Measurements from ENCODE around the gene CEACAM18. TPM values are rescaled to one million over a fixed set of nuclear protein-coding genes. Genes with fewer than 3 reads are reported as not detected.

CEACAM18 gene
- total RNA-seq, 1 donor from 2014 or later: not detected

DNA sequence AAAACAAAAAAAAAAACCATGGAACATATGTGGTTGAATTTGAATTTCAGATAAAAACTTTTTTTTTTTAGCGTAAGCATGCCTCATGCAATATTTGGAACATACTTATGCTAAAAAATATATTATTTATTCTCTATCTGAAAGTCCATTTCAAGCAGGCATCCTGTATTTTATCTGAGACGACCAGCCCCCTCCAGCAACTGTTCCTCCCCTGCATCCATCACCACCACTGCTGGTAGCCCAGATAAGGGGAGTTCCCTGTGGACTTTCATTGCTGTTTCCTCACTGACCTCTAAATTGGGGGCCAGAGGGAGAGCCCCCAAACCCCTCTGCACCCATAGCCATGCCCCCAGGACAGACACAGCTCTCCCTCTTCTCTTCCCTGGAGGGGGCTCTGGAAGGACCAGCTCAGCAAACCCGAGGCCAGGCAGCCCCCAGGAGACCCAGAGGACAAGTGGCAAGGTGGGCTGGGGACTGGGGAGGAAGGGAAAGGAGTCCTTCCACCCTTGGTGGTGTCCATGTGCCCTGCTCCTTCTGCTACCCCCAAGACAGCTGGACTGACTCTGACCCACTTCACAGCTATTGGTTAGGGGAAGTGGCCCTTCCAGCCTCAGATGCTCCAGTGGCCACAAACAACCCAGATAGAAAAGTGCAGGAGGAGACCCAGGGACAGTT lies 29.9 kb downstream of the CEACAM18 start:
- Histone ChIP-seq H3K27me3 (no peaks in the 10 kb centered on the region), H3K27ac (no peak overlapping the region), H3K36me3 (no peaks in the 10 kb centered on the region), H3K9me3 (no peaks in the 10 kb centered on the region), H3K4me3 (no peak overlapping the region), H3K4me1 (no peaks in the 10 kb centered on the region)
- no peak for DNase-seq (ENCODE audit: extremely low spot score in 2 of 2)
- no peak for TF ChIP-seq POLR2A (IDR thresholded peaks at IDR 0.05)
- TF ChIP-seq CTCF (IDR thresholded peaks at IDR 0.05): no peak
- intact Hi-C loops (cut with DNase I): no loop called here

GRCh38 chr19:51509823-51510660 lies 31.7 kb downstream of the CEACAM18 start:
- DNase-seq (ENCODE audit: extremely low spot score in 2 of 2): peak in 1 of 2 donors; percentile 37
- no peaks in the 10 kb centered on the region for H3K4me1 ChIP-seq
- TF ChIP-seq POLR2AphosphoS5 (IDR thresholded peaks at IDR 0.05; ENCODE audit: insufficient read depth in 1 of 2, low read depth in 1 of 2): no peak
- TF ChIP-seq POLR2A (IDR thresholded peaks at IDR 0.05): no peak
- no peak for TF ChIP-seq CTCF (IDR thresholded peaks at IDR 0.05)

DNA sequence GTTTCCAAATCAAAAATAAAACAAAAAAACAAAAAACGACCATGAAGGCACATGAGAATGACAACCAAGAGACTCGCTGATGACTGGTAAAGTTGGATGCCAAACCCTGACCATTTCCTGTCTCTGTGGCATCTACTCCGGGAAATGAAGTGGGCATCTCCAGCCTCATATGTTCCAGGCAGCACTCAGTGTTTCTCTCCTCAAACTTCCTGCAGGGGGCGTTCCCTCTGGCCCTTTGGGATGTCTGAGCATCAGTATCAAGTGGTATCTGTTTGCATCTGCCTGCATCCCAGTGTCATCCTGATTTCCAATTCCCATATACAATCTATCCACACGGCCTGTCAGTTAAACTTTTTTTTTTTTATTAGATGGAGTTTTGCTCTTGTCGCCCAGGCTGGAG lies 33.0 kb downstream of the CEACAM18 start:
- TF ChIP-seq POLR2AphosphoS5 (IDR thresholded peaks at IDR 0.05; ENCODE audit: insufficient read depth in 1 of 2, low read depth in 1 of 2): no peak
- TF ChIP-seq POLR2A (IDR thresholded peaks at IDR 0.05): no peak
- no peak for TF ChIP-seq CTCF (IDR thresholded peaks at IDR 0.05)
- peak in 1 of 2 donors; percentile 27 for DNase-seq (ENCODE audit: extremely low spot score in 2 of 2)
- Histone ChIP-seq H3K9me3 (no peaks in the 10 kb centered on the region), H3K27me3 (no peaks in the 10 kb centered on the region), H3K36me3 (no peaks in the 10 kb centered on the region), H3K27ac (no peak overlapping the region), H3K4me1 (no peaks in the 10 kb centered on the region), H3K4me3 (no peak overlapping the region)
- intact Hi-C loops (cut with DNase I): no loop called here

More at GRCh38 chr19:51509823-51510660, 31.7 kb downstream of the CEACAM18 start:
- Histone ChIP-seq H3K4me3 (no peak overlapping the region), H3K27me3 (no peaks in the 10 kb centered on the region), H3K27ac (no peak overlapping the region), H3K9me3 (no peaks in the 10 kb centered on the region), H3K36me3 (no peaks in the 10 kb centered on the region)
- intact Hi-C loops (cut with DNase I): no loop called here

DNA sequence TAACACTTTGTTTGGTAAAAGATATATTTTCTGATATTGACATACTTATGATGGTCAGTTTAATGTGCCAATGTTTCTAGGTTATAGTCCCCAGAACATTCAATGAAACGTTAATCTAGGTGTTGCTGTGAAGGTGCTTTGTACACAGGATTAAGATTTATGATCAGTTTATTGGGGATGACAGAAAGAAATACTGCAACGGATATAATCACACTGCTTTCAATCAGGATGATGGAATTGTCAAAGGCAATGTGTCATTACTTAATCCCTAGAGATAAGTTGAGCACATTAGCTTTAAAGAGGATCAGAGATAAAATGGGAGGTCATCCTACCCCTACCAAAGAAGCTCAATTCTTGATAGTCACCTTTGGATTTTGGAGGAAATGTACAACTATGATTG lies 35.6 kb downstream of the CEACAM18 start:
- Histone ChIP-seq H3K27me3 (no peaks in the 10 kb centered on the region), H3K27ac (no peak overlapping the region), H3K9me3 (no peaks in the 10 kb centered on the region), H3K36me3 (no peaks in the 10 kb centered on the region), H3K4me1 (no peaks in the 10 kb centered on the region), H3K4me3 (no peak overlapping the region)
- no peak for DNase-seq (ENCODE audit: extremely low spot score in 2 of 2)
- TF ChIP-seq CTCF (IDR thresholded peaks at IDR 0.05) (no peak), POLR2A (IDR thresholded peaks at IDR 0.05) (no peak), POLR2AphosphoS5 (IDR thresholded peaks at IDR 0.05; ENCODE audit: insufficient read depth in 1 of 2, low read depth in 1 of 2) (no peak)
- intact Hi-C loops (cut with DNase I): no loop called here

All from vagina (tissue), 2 donors.